ENCODE measurements around the gene DCST1.
"Not testable (repeated sequence)": the region's sequence is repeated elsewhere in the genome, so short reads cannot be mapped to it uniquely, and the experiment has no call there.

The DCST1 gene, protein sequence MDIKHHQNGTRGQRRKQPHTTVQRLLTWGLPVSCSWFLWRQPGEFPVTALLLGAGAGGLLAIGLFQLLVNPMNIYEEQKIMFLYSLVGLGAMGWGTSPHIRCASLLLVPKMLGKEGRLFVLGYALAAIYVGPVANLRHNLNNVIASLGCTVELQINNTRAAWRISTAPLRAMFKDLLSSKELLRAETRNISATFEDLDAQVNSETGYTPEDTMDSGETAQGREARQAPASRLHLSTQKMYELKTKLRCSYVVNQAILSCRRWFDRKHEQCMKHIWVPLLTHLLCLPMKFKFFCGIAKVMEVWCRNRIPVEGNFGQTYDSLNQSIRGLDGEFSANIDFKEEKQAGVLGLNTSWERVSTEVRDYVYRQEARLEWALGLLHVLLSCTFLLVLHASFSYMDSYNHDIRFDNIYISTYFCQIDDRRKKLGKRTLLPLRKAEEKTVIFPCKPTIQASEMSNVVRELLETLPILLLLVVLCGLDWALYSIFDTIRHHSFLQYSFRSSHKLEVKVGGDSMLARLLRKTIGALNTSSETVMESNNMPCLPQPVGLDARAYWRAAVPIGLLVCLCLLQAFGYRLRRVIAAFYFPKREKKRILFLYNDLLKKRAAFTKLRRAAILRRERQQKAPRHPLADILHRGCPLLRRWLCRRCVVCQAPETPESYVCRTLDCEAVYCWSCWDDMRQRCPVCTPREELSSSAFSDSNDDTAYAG

DNA sequence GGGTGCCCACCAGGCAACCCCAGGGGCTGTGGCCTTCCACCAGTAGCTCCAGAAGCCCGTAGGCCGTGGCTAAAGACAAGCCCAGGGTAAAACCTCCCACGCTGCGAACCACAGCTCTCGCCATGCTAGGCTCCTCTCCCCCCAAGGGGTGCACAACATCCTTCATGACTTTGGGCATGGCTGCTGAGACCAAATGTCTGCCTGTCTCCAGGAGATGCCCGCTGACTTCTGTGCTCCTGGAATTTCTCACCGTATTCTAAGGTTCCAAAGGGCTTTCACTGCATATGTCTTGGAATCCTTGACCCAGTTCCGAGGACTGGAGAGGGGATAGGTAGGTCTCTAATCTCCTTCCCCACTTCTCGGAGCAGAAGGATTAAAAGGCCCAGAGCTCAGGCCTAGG, at the start of gene DCST1, which contains the start of gene DCST2:
Gene DCST1 (plus strand): TSS at position 301 of the 400 bp plus-strand sequence. CDS start 213 bp downstream, outside the sequence.
Gene DCST2 (minus strand): TSS at position 258 of the 400 bp plus-strand sequence. CDS start 80 bp downstream, at position 178.
- DNase-seq (ENCODE audit: low read depth in 2 of 2) = no peak

DNA sequence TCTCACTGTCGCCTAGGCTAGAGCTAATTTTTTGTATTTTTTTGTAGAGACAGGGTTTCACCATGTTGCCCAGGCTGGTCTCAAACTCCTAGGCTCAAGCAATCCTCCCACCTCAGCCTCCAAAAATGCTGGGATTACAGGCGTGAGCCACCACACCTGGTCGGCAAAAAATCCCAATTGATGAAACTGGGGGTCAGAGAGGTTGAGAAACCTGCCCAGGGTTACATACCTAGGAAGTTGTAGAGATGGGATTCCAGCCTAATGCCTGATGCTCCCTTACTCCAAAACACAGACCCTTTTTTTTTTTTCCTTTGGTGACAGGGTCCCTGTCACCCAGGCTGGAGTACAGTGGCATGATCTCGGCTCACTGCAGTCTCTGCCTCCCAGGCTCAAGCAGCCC, 46.9 kb upstream of the DCST1 start:
- not testable (repeated sequence) for DNase-seq (ENCODE audit: low read depth in 2 of 2)

DNA sequence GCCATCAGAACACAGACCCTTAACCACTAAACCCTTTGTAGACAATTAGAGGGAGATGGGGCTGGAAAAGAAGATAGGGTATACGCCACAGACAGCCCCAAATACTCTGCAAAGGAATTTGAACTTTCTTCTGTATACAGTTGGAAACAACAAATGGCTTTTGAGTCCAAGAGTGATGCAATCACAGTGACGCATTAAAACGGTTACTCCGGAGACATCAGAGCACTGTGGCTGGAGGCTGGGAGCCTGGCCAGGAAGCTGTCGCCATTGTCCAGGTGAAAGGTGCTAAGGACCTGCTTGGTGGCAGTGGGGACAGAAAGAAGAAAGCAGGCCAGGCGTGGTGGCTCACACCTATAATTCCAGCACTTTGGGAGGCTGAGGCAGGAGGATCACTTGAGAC, 46.3 kb upstream of the DCST1 start:
- DNase-seq (ENCODE audit: low read depth in 2 of 2) = no peak

DNA sequence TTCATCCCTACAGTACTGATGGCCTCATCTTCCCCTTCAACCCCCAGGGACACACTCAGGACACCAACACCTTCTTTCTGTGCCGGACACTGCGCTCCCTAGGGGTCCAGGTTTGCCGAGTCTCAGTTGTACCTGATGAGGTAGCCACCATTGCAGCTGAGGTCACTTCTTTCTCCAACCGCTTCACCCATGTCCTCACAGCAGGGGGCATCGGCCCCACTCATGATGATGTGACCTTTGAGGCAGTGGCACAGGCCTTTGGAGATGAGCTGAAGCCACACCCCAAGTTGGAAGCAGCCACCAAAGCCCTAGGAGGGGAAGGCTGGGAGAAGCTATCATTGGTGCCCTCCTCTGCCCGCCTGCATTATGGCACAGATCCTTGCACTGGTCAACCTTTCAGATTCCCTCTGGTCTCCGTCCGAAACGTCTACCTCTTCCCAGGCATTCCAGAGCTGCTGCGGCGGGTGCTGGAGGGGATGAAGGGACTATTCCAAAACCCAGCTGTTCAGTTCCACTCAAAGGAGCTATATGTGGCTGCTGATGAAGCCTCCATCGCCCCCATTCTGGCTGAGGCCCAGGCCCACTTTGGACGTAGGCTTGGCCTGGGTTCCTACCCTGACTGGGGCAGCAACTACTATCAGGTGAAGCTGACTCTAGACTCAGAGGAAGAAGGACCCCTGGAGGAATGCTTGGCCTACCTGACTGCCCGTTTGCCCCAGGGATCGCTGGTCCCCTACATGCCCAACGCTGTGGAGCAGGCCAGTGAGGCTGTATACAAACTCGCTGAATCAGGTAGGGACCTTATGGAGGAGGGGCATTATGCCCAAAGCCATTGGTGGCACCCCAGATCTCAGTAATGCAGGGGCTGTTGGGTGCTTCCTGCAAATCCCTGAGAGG, 45.3 kb upstream of the DCST1 start:
- no peak for DNase-seq (ENCODE audit: low read depth in 2 of 2)

DNA sequence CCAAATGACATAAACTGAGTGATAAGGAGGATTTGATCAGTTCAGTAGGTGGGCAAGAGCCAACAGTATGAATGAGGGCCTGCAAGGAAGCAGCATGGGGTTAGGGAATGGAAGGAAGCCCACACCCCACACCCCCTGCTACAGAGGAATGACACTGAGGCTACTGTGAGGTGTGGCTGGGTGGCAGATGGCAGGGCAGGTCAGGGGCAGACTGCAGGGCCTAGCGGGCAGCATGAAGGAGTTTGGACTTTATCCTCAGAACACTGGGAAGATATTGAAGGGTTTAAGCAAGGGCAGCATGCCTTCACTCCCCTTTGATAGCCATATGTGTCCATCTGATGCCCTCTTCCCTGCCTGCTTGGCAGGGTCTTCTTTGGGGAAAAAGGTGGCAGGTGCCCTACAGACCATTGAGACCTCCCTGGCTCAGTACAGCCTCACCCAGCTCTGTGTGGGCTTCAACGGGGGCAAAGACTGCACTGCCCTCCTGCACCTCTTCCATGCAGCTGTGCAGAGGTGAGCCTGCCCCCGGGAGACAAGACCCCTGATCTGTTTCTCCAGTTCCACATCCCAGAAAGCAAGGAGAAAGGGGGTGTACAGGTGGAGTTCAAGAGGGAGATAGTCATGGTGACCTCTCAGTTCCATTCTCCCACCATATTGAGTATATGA, 44.3 kb upstream of the DCST1 start:
- DNase-seq (ENCODE audit: low read depth in 2 of 2) = no peak

DNA sequence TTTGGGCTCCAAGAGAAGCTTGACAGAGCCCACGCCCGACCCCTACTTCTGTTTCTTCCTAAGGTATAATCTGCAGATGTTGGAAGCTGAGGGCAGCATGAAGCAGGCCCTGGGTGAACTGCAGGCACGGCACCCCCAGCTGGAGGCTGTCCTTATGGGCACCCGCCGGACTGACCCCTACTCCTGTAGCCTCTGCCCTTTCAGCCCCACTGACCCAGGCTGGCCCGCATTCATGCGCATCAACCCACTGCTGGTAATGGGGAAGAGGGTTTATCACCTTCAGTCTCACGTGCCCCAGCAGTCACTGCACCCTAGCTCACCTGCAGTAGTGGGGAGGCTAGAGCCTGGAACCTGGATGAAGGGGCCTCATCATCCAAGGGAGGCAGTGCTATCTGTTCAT, 43.3 kb upstream of the DCST1 start:
- DNase-seq (ENCODE audit: low read depth in 2 of 2) = no peak

DNA sequence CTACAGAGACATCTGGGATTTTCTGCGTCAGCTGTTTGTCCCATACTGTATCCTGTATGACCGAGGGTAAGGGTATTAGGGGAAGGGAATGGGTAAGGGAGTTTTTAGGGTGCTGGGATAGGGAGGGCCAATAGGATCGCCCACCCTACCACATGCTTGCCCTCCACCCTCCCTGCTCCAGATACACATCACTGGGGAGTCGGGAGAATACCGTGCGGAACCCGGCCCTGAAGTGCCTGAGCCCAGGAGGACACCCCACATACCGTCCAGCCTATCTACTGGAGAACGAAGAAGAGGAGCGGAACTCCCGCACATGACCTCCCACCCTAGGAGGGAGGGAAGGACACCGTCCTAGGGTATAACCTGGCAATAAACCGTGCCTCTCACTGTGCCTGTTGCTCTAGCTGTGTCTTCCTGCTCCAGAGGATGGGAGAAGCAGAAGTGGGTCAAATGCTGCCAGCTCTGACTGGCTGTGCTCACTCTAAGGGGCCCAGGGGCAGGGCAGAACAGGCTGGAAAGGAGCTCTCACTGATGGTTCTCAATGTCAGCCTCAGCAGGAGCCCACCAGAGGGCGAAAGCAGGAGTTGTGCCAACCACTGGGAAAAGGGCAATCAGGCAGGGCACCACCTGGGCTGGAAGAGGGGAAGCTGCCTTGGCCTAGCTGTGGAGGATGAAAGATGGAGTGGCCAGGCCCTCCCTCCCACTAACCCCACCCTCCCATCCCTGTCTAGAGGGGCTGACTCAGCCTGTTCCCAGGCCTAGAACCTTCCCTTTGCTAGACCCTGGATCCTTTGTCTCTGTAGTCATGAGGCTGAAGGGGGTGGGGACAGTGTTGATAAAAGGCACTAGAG, 40.7 kb upstream of the DCST1 start:
- DNase-seq (ENCODE audit: low read depth in 2 of 2) = no peak

DNA sequence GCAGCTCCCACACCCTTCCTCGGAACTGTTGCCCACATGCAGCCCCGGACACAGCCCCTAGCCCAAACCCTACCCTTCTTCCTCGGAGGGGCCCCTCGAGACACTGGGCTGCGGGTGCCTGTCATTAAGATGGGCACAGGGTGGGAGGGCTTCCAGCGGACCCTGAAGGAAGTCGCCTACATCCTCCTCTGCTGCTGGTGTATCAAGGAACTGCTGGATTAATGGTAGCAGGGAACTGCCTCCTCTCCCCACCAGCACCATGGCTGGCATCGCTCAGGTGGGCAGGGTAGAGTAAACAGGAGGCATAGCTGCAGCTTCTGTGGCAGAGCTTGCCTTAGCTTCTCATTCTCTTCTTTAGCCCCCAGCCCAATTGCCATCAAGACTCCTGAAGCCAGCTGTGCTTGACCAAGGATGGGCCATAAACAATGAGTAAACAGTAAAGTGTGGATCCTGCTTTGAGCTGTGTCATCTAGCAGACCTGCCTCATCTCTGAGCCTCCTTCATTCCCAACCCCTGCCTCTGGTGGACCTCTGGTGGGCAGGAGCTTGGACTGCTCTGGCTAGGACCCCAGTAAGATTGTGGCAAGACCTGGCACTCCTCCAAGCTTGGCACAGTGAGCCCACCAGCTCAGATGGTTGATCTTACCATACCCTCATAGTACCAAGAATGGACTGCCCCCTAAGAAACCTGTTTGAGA, 39.9 kb upstream of the DCST1 start, which contains the start of gene LENEP:
Gene LENEP (plus strand): TSS at position 15 of the 697 bp plus-strand sequence. CDS start 22 bp downstream, at position 37.
- no peak for DNase-seq (ENCODE audit: low read depth in 2 of 2)

DNA sequence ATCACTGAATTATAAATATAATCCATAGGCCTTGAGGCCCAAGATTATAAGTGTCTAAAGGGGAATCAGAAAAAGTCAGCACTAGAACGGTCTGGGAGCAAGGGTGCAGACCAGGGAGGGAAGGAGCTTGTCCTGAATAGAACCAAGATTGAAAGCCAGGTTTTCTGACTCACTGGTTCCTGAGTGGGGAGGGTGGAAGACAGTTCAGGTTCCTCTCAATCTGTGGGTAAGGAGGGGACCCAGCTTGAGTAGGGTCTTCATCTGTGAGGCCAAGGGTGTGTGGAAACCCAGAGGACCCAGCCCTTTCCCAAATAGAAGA, 39.4 kb upstream of the DCST1 start:
- DNase-seq (ENCODE audit: low read depth in 2 of 2) = no peak

DNA sequence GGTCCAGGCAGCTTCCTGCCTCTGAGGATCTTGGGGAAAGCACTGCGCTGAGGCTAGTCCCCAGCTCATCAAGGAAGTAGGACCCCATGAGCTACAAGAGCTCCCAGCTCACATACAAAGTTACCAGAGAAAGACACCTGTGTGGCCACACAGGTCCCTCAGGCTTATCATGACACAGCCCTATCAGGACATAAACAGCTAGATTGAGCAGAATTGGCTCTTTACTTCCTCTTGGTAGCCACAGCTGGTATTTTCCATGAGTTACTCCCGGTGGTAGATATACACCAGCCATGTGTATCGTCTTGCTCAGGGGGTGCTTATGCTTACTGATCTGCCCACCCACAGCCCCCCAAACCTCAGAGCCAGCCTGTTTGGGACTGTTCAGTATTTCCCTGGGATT, 39.0 kb upstream of the DCST1 start:
- no peak for DNase-seq (ENCODE audit: low read depth in 2 of 2)

DNA sequence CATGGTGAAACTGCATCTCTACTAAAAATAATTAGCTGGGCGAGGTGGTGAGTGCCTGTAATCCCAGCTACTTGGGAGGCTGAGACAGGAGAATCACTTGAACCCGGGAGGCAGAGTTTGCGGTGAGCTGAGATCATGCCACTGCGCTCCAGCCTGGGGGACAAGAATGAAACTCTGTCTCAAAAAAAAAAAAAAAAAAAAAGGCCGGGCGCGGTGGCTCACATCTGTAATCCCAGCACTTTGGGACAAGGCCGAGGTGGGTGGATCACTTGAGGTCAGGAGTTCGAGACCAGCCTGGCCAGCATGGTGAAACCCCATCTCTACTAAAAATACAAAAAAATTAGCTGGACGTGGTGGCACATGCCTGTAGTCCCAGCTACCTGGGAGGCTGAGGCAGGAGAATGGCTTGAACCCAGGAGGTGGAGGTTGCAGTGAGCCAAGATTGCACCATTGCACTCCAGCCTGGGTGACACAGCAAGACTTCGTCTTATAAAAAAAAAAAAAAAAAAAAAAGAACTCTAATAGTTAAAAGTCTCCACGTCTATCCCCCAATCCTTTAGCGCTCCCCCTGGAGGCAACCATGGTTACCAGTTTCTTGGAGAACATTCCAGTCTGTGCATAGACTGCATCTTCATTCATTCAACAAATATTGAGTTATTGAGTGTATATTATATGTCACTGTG, 38.2 kb upstream of the DCST1 start:
- not testable (repeated sequence) for DNase-seq (ENCODE audit: low read depth in 2 of 2)

DNA sequence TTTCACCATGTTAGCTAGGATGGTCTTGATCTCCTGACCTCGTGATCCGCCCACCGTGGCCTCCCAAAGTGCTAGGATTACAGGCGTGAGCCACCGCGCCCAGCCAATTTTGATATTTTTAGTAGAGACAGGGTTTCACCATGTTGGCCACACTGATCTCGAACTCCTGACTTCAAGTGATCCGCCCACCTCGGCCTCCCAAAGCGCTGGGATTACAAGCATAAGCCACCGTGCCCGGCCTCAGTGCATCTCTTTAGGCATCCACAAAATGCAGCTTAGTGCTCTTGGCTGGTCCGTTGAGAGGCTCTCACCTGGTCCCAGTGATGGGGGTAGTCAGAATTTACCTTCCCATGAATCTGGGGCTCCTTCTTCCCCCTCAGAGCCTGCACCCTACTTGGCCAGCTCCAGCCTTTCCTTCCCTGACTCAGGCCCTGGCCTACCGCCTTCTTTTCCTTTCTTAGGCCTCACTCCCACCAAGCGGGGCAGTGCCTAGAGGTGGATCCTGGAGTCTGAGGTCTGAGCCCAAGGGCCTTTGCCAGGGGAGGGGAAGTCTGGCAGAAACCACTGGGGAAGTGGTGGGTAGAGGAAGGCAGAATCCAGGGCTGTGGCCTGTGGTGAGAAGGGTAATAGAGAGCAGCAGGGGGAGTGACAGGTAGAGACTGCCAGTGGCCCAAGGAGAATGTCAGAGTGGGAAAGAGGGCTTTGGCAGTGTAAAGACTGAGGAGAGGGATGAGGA, 36.5 kb upstream of the DCST1 start:
- DNase-seq (ENCODE audit: low read depth in 2 of 2) = no peak

DNA sequence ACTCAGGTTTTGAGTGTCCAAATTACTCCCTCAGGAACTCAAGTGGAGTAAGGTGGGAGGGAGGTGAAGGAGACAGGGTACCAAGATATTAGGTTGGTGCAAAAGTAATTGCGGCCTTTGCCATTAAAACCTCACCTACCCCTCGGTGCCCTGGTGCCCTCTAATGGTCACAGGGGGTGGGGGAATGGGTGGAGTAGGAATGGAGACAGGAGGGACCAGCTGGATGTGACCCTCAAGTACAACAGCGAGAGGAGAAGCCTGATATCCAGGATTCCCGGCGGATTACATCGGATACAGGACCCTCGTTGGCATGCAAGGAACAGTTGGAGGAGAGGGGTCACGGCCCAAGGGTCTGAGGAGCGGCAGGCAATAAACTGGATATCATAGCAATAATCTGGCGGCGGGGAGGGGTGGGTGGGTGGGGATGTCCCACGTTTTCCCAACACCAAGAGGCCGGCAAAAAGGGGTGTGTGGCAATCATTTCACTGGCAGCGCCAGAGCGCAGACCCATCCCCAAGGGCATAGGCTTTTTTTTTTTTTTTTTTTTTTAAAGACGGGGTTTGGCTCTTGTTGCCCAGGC, 35.3 kb upstream of the DCST1 start:
- no peak for DNase-seq (ENCODE audit: low read depth in 2 of 2)

DNA sequence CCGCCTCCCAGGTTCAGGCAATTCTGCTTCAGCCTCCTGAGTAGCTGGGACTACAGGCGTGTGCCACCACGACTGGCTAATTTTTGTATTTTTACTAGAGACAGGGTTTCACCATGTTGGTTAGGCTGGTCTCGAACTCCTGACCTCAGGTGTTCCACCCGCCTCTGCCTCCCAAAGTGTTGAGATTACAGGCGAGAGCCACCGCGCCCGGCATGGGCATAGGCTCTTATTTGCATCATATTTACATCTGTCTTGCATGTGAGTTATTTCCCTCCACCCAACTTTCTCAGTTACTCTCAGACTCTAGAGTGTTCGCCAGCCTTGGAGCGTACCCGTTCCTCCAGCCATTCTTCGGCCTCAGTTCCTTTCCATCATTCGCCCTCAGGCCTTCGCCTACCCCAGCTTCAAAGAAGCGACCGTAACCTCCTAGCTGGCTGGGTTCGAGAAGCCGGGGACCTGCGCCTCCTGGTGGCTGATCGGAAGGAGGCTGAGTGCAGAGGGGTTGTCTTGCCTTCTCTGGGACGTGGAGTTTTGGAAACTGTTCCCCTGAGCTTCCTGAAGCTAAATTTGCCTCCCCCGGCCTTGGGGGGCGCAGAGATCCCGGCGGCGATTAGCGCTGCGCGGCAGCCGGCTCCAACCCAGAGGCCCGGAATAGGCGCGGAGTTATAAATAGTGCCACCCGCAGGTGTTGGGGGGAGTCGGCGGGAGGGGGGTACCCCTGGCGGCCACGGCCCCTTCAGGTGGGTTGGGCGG, 34.6 kb upstream of the DCST1 start:
- peak; percentile 60 for DNase-seq (ENCODE audit: low read depth in 2 of 2)

DNA sequence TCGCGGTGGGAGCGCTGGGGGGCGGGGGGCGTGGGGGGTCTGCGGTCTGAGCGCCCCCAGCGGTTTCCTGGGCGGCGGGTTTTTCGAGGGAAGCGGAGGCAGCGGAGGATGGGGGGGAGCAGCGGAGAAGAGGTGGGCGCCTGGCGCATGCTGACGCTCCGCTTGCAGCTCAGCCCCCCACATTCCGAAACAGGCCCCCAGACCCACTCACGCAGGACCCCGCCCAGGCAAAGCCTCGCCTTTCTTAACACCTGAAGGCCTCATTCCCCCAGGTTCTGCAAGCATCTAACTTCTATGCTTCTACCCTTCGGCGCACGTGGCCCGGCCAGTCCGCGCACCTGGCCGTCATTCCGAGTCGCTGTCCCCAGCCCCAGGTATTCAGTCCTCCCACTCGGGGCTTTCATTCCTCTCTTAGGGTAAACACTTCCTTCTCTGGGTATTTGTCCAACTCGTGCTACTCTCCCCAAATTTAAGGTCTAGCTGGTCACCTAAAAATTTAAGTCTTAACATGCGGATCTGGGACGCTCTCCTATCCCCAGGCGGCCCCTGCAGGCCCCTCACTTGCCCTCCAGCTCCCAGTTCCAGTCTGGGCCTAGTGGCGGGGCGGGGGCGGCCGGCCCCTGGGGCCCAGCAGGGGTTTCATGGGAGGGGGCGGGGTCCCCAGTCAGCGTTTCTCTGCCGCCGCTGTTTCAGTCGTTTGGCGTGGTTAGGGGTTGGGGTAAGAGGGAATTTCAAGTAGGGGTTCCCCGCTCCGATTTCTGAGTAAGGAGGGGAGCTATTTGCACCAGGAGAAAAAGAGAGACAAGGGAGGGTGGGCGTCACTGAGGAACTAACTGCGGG, 33.8 kb upstream of the DCST1 start:
- DNase-seq (ENCODE audit: low read depth in 2 of 2) = no peak

DNA sequence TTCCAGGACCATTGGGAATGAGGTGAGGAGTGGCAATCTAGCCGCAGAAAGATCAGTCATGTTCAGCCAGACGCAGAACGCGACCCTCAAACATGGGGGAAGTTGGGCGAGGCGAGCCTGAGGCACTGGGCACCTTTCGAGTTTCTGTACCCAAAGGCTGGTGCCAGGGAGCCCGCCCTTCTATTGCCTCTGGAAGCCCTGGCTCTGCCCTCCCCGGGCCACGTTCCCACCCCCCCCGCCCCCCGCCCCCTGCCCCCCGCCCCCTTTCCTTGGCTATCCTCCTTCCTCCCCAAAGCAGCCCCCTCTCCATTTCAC, 33.3 kb upstream of the DCST1 start:
- DNase-seq (ENCODE audit: low read depth in 2 of 2) = no peak
